GM21786 (cell line): ENCODE measurements around the gene GALNTL6.
"Not testable (repeated sequence)": the region's sequence is repeated elsewhere in the genome, so short reads cannot be mapped to it uniquely, and the experiment has no call there.

Source experiments
- ATAC-seq: cut with Tn5 transposase; IDR thresholded peaks from one replicate; pipeline ENCODE4 v1.9.1; 2021; ENCODE audit not compliant: unreplicated experiment

The GALNTL6 gene

DNA sequence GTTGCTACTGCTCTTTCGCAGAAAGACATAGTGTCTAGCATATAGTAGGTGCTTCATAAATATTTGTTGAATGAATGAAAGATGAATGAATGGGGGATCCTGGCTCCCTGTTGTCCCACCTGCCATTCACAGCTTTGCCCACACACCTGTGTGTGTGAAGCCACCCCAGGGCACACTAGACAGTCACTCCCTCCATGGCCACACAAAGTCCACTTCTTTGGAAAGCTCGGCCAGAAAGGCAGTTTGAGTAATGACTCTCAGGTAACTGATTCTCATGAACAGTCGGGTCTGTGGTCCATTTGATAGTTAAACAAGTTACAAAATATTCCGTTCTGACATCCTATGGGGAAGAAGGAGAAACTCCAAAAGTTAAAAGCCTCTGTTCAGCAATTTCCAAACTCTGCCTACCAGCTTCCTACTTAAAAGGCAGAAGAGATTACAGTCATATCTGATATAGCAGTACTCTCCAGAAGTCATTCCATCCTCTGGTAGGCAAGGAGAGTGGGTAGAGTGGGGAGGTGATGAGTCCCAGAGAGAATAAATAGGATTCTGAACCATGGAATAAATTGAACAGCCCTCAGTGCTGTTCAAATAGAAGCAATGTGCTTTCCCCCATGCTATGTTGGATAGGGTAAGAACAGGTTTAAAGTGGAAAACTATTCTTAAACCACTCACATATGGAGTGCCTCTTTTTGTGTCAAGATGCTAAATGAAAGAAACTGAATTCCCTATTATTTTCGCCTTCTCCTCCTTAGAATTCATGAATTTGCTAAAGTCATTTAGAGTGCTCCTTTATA, 1150.5 kb downstream of the GALNTL6 start:
- ATAC-seq, result no peak

DNA sequence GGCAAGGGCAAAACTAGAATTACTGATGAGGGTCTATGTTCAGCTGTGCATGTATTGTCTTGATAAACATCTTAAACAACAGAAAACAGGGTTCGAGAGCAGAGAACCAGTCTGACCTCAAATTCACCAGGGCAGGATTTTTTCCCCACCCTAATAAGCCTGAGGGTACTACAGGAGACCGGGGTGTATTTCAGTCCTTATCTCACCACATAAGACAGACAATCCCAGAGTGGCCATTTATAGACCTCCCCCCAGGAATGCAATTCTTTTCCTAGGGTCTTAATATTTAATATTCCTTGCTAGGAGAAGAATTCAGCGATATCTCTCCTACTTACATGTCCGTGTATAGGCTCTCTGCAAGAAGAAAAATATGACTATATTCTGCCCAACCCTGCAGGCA, 1157.0 kb downstream of the GALNTL6 start:
- ATAC-seq, result not testable (repeated sequence)

DNA sequence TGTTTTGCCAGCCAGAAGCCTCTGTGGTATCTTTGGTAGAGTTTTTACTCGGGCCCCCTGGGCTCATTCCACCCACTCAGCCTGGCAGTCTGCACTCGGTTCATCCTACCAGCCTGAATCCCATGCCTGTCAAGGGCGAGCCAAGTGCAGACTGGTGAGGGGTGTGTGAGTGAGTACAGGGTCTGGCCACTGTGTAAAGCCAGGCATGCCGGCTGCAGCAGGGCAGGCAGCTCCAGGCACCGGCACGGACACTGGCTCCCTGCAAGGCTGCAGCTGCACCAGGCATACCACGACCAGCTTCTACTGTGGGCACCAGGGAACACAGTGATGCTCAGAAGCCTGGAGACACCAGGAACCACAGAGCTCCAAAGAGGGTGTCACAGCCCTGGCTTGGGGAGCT, 1161.4 kb downstream of the GALNTL6 start:
- no peak for ATAC-seq

DNA sequence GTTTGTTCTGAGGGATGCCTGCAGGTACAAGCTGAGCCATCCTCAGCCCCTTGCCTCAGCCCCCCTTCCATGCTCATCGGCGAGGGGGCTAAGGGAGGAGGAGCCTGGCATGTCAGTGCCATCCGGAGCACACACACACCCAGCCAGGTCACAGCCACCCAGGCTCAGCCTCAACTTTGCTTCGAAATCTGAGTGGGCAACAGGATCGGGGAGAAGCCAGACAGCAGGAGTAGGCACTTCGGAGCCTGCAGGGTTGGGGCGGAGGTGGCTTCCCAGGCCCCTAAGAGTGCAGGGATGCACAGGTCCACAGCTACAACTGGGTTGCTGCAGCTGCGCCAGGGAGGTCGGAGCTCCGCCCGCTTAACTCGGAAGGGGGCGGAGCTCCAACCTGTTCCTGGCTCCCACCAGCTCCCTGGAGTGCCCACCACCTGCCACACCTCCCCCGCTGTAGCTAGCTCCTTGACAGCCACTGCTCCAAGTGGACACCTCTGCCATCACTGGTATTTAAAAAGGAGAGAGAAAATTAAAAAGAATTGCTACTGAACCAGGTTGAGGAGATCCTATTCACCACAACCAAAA, 1162.5 kb downstream of the GALNTL6 start:
- no peak for ATAC-seq

DNA sequence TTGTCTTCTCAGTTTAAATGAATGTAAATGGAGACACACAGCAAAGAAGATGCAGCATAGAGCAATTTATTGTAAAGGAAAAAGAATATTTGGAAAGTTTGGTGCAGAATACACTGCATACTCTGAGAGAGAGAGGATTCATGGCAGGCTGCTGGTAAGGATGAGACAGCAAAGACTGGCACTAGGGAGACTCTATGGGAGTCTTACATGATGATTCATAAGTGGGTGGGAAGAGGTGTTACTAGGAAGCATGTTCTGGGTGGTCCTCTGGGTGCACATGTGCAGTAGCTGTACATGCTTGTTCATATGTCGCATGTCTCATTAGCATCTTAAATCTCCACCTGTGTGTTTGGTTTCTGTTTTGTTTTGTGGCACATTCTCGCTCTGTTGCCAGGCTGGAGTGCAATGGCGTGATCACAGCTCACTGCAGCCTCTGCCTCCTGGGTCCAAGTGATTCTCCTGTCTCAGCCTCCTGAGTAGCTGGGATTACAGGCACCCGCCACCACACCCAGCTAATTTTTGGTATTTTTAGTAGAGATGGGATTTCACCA, 1164.4 kb downstream of the GALNTL6 start:
- not testable (repeated sequence) for ATAC-seq

DNA sequence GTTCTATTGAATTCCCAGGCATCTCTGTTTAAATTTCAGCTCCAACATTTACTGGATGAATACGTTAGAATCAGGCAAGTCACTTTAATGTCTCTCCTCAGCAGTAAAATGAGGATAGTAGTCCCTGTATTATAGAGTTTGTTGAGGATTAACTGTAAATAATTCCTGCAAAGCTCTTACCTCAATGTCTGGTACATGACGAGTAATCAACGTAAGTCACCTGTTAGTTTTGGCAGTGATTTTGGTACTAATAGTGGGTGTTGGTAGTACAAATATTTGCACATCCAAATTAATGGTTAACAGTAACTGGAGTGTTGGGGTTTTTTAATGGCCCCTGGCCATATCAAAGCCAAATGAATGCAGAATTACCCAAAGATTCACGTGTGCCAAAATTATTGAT, 1165.6 kb downstream of the GALNTL6 start:
- no peak for ATAC-seq

DNA sequence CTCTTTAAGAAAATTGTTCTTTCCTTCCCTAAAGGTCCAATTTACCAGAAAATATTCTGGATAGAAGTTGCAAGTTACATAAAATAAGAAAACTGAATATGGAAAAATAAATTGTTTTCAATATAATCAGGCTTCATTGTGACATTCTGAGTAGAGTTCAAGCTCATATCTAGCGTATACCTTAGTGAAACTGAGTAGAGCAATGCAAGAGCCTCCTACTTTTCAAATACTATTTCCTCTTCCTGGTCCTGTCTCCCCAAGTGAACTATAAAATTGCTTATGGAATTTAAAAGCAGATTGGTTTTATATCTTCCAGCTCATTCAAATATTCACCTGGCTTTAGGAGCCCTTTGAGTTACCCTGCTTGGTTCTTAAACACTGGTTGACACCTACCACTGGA, 1166.1 kb downstream of the GALNTL6 start:
- no peak for ATAC-seq

DNA sequence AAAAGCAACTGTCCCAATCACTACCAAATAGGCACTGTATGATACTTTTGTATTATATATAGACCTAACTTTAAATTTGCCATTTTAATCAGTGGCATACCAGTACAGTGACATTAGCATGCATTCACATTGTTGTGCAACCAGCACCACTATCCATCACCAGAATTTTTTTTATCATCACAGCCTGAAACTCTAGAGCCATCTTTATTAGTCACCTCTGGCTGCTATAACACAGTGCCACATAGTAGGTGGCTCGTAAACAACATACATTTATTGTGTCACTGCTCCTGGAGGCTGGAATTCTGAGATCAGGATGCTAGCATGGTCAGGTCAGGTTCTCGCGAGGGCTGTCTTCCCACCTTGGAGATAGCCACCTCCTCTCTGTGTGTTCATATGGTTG, 1167.0 kb downstream of the GALNTL6 start:
- no peak for ATAC-seq

DNA sequence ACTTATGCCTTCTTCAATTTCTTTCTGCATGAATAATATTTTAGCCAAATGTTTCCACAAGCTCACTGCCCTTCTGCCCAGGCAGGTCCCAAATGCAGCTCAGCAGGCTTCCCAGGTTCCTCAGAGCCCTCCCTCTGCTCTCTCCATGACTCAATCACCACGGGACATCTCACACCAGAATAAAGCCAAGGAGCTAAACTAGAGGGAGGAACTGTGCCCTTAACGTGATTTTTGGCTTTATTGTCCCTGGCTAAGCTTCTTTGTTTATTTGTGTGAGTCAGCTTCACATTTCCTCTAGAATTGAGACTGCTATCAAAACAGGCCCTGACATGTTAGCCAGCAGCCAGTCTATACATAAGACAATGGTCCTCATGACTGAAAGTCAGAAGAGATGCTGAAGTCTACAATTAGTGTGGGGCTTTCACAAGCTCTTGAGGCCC, 1169.0 kb downstream of the GALNTL6 start:
- ATAC-seq, result peak; percentile 40

DNA sequence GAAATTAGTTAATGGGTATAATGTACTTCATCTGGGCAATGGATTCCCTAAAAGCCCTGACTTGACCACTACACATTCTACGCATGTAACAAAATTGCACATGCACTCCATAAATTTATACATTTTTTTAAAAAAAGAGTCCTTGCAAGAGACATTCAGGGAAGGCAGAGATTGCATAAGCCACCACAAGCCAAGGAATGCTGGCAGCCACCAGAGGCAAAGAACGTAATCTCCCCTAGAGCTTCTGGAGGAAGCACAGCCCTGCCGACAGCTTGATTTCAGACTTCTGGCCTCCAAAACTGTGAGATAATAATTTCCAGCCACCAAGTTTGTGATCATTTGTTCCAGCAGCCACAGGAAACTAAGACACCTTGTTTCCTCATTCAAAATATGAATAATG, 1169.8 kb downstream of the GALNTL6 start:
- no peak for ATAC-seq

DNA sequence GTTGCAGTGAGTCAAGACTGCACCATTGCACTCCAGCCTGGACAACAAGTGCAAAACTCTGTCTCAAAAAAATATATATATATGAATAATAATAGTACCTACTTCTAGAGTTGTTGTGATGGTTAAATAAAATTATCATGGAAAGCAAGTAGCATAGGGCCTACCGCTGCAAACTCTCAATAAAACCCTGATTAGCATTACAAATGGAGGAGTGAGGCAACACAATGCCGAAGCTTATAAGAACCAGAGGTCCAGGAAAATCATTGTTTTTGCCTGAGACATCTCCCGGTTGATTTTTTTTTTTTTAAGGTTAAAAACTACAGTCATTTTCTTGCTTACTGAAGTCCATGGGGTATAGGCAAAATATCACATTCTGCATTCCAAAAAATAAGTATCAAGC, 1170.4 kb downstream of the GALNTL6 start:
- no peak for ATAC-seq

DNA sequence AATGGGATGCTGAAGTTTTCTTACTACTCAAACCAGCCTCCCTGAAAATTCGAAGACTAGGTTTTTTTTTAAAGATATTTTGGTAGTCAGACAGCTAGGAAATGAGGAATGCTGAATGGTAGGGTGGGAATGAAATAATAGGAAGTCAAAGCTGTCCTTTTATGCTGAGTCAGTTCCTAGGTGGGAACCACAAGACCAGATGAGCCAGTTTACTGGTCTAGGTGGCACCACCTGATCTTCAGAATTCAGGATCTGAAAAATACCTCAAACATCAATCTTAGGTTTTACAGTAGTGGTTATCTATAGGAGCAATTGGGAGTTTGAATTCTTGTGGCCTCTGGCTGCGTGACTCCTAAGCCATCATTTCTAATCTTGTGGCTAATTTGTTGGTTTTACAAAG, 1172.3 kb downstream of the GALNTL6 start:
- no peak for ATAC-seq

DNA sequence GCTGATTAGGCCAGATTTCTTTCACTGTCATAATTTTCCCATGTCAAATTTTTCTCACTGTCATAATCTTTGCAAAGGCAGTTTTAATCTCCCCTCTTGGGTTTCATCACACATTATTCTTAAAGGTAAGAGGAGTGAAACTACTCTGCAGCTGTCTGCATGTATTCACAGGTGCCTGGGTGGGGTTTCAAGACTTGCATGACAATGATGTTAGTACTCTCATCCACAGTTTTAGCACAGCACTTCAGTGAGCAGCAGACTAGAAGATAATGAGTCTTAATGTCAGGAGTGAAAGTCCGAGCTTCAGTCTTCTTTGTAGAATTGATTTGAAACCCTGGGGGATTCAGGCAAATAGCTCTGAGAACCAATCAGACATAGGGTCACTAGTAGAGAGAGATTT, 1172.9 kb downstream of the GALNTL6 start:
- peak; percentile 82 for ATAC-seq

DNA sequence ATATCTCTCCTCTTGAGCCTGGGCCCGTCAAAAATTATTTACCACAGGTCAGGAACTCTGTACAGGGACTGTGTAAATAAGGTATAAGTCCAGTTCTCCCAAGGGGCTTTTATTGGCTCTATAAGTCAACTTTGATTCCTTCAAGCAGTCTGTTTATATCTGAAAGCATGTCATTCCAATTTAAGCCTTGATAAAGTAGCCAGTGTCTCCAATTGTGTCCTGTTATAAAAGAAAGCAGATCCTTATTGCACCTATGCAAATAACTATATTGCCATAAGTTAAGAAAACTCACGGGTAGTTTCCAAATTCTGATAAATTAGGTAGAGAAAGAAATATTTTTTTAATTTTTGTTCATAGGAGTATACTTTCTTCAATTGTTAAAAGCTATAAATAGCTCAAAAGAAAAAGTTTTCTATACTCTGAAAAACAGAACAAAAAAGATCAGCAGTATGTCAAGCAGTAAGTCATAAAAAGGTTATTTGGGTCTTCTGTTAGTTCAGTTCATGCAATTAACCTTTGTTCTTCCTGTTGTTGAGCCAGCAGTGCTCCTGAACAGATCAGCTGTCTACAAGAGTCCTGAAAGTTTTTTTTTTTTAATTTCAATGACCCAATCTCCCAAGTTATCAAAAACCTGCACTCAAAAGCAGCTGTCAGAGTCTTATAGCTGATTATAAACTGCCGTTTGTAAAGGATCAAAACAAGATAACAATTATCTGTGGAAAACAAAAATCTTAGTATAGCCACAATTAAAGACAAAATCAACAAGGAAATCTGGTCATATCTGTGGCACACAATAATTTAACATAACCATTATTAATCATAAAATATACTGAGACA, 1177.0 kb downstream of the GALNTL6 start:
- no peak for ATAC-seq

DNA sequence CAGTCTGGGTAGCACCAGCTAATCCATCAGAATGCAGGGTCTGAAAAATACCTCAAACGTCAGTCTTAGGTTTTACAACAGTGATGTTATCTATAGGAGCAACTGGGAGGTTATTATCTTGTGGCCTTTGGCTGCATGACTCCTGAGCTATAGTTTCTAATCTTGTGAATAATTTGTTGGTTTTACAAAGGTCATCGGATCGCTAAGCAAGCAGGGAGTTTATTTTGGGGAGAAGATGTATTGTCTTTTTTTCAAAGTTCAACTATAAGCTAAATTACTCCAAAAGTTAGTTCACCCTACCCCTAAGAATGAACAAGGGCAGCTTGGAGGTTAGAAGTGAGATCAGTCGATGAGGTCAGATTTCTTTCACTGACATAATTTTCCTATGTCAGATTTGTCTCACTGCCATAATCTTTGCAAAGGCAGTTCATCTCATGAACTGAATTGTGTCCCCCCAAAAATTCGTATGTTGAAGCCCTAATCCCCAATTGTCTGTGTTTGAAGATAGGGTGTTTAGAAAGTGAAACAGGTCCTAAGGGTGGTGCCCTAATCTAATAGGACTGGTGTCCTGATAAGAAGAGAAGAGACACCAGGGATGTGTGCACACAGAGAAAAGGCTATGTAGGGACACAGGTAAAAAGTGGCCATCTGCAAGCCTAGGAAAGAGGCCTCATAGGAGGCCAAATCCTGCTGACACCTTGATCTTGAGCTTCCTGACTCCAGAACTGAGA, 1179.6 kb downstream of the GALNTL6 start:
- no peak for ATAC-seq

DNA sequence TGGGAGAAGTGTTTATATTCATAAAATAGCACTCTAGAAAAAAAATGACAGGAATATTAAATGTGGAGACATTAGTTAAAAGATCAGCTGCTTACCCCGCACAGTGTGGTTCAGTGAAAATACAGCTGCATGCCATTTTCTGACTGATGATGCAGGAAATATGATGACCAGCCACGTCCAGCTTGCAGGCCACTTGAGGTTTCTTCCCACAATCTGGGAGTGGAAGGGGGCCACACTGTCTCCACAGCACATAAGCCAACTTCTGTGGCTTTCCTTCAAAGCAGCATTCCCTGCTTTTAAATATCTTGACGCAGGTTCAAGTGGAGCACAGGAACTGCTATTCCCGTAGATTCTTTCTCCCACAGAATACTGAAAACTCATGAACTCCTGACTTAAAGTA, 1182.0 kb downstream of the GALNTL6 start:
- ATAC-seq, result no peak

DNA sequence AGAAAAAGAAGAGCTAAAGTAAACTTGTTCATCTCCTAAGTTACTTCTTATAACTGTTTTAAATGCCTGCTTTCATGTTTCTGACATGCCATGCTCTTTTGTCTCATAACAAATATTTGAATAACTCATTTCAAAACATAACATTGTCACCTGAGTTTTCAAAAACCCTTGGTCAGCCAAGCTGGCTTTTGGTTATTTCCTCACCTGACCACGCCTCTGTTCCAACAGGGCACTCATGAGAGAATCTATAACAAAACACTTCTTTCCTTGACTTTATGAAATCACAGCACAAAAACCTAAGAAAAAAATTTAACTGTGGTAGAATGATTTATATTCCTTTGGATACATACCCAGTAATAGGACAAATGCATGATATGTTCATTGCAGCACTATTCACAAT, 1182.5 kb downstream of the GALNTL6 start:
- ATAC-seq, result no peak

DNA sequence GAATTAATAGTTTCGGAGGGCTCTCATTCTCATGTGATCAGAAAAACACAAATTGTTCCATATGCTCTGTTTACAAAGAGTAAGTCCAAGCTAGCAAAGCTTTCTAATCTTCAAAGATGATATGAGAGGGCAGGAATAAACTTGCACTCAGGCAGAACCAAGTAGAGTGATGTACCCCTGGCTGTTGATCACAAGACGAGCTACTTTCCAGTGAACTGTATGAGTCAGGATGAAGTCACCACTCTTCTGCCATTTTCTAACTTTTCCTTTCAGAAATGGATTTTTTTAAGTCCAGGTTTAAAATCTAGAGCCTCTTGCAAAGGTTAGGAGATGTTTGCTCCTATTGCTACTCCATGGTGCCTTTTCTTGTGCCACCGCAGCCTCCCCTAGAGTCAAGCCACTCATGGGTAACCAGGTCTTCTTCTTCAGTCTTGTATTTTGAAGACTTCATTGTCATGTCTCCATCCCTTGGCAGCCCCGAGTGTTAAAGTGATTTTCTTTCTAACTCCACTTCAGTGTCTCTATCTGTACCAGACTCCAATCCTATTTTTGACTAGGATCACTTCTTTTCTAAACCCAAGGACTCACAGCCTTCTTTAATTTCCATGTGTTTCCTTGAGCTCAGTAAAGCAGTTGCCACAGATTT, 1183.5 kb downstream of the GALNTL6 start:
- ATAC-seq, result peak; percentile 42

DNA sequence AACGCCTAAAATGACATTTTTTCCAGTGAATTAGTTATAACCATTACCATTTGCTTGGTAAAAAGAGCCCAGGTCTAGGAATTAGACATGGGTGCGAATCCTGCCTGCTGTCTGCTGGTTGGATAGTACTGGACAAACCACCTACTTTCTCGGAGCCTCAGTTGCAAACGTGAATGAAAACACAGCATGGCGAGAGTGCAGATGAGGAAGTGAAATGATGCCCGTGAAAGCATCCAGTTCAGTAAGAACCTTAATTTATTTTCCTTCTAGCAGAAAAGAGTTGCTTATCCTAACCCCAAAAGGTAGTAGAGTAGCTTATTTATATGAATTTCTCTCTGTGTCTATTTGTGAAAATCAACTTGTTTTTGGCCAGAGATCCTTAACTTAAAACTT, 1184.0 kb downstream of the GALNTL6 start:
- ATAC-seq, result no peak

DNA sequence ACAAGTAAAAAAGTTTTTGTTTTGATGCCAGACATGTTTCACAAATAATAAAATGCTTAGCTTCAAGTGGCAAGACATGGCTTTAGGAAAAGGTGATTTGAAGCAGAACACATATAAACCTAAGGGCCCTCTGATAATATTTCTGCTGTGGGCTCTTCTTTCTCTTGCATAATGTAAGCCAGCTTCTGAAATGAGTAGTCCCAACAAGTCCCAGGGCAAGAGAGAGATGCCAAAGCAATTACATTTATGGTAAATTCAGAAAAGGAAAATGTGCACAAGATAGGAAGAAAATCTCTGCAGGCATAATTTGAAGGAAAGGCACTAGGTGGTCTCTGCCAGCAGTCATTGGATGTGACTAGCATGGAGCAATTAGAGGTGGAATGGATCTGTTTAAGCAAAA, 1184.7 kb downstream of the GALNTL6 start:
- ATAC-seq, result no peak
